K562 (cell line): ENCODE results near the gene MTG1. TPM values are rescaled to one million over a fixed set of nuclear protein-coding genes. Genes with fewer than 3 reads are reported as not detected.

Experiments used
- ADNP ChIP-seq: fragments of 200-800 bp; sonication (Bioruptor generic); IDR thresholded peaks from 2 replicates; pipeline ENCODE4 v1.6.1; 2016; ENCODE audit warnings: missing genetic modification characterization, missing compliant biosample characterization
- CBX8 ChIP-seq: fragments of 200-600 bp; sonication (generic); IDR thresholded peaks from 2 replicates; pipeline ENCODE4 v1.6.1; 2012; ENCODE audit warnings: borderline replicate concordance, mixed run types, low read depth, mild to moderate bottlenecking, moderate library complexity, mixed read lengths, low read length, control low read depth, inconsistent platforms; ENCODE audit not compliant: poor library complexity, severe bottlenecking; ENCODE audit errors: extremely low read depth
- CEBPG ChIP-seq, 3 experiments: fragments of 200-800 bp in 1 of 3; sonication (Bioruptor generic) in 1 of 3; sonication (generic) in 1 of 3; formaldehyde crosslinking in 1 of 3; IDR thresholded peaks in 2 of 3; conservative IDR thresholded peaks in 1 of 3; 2 replicates each; pipeline versions ENCODE4 v1.6.1 to v1.8.0; 2016 to 2022; ENCODE audit warnings: missing compliant biosample characterization in 2 of 3, missing genetic modification characterization in 2 of 3, mild to moderate bottlenecking in 1 of 3, missing genetic modification reagents in 1 of 3
- CTCF ChIP-seq, 3 experiments: IDR thresholded peaks in 2 of 3; conservative IDR thresholded peaks in 1 of 3; 2 replicates each; pipeline ENCODE4 v1.5.1; 2011 to 2012; ENCODE audit warnings: low read length in 3 of 3, mild to moderate bottlenecking in 3 of 3, control low read depth in 2 of 3, improper control_type of control experiment in 1 of 3, inconsistent platforms in 1 of 3, low read depth in 1 of 3, mixed read lengths in 1 of 3, moderate library complexity in 1 of 3; ENCODE audit not compliant: insufficient read depth in 2 of 3
- FOXP4 ChIP-seq: sonication (generic); formaldehyde crosslinking; IDR thresholded peaks from 2 replicates; pipeline ENCODE4 v1.8.0; 2022; ENCODE audit warnings: mild to moderate bottlenecking, missing genetic modification reagents, borderline replicate concordance
- KHSRP ChIP-seq: fragments of 450-650 bp; IDR thresholded peaks from 2 replicates; pipeline ENCODE4 v1.6.1; 2017
- NFE2 ChIP-seq: IDR thresholded peaks from 2 replicates; pipeline ENCODE4 v1.6.1; 2014; ENCODE audit warnings: antibody characterized with exemption, low read depth
- POLR2AphosphoS5 ChIP-seq: IDR thresholded peaks from 2 replicates; pipeline ENCODE4 v1.6.1; 2011; ENCODE audit warnings: mild to moderate bottlenecking, low read depth, low read length, moderate library complexity; ENCODE audit not compliant: control insufficient read depth, insufficient read depth
- PRMT5 ChIP-seq: sonication (generic); formaldehyde crosslinking; IDR thresholded peaks from 2 replicates; pipeline ENCODE4 v1.5.0; 2020; ENCODE audit warnings: missing genetic modification reagents
- RBFOX2 ChIP-seq: fragments of 200-400 bp; formaldehyde crosslinking; IDR thresholded peaks from 2 replicates; pipeline ENCODE4 v1.6.1; 2017; ENCODE audit warnings: low read depth, mild to moderate bottlenecking, low read length, moderate library complexity
- RBM22 ChIP-seq: fragments of 200-400 bp; formaldehyde crosslinking; IDR thresholded peaks from 2 replicates; pipeline ENCODE4 v1.6.1; 2018; ENCODE audit warnings: low read length, low read depth; ENCODE audit not compliant: poor library complexity, severe bottlenecking
- RNF219 ChIP-seq: fragments of 250-450 bp; sonication (Bioruptor Pico); IDR thresholded peaks from 2 replicates; pipeline ENCODE4 v1.5.0; 2022; ENCODE audit warnings: mild to moderate bottlenecking
- TBL1XR1 ChIP-seq, 2 experiments: IDR thresholded peaks; 2 replicates each; pipeline ENCODE4 v1.6.1; 2012; ENCODE audit warnings: improper control_type of control experiment in 2 of 2, low read length in 2 of 2, mild to moderate bottlenecking in 1 of 2
- TCF15 ChIP-seq: fragments of 250-450 bp; sonication (Bioruptor Pico); IDR thresholded peaks from 2 replicates; pipeline ENCODE4 v1.8.0; 2022; ENCODE audit warnings: moderate library complexity, mild to moderate bottlenecking, inconsistent platforms
- XRCC3 ChIP-seq: fragments of 450-650 bp; IDR thresholded peaks from 2 replicates; pipeline ENCODE4 v1.6.1; 2017; ENCODE audit warnings: mild to moderate bottlenecking, moderate library complexity
- ZBTB5 ChIP-seq: fragments of 450-650 bp; IDR thresholded peaks from 2 replicates; pipeline ENCODE4 v1.6.1; 2017; ENCODE audit warnings: antibody characterized with exemption
- ZNF224 ChIP-seq: sonication (generic); formaldehyde crosslinking; IDR thresholded peaks from 2 replicates; pipeline ENCODE4 v1.8.0; 2022; ENCODE audit warnings: mild to moderate bottlenecking, missing genetic modification reagents
- polyA plus RNA-seq, 8 experiments: library from polyadenylated mRNA; depleted of rRNA in 4 of 8; stranded (reverse) in 5 of 8; unstranded in 3 of 8; fragments of >200 nt; fragmentation: Nextera tagmentation in 2 of 8; fragmentation: Illumina TruSeq in 1 of 8; extraction: Ambion mirVana in 2 of 8; extraction: Trizol in 1 of 8; gene quantifications; 2 replicates each; pipeline versions ENCODE4 v1.2.1 to v1.2.3, GENCODE V29; 2011 to 2014; ENCODE audit warnings: inconsistent platforms in 1 of 8, missing spikeins in 1 of 8
- total RNA-seq, 7 experiments: library from RNA; depleted of rRNA in 6 of 7; stranded (reverse); fragments of >200 nt in 6 of 7; fragmentation: Illumina TruSeq in 2 of 7; extraction: Trizol in 2 of 7; gene quantifications; 2 replicates each; pipeline versions ENCODE4 v1.2.1 to v1.2.3, GENCODE V29; 2011 to 2021; ENCODE audit warnings: low replicate concordance in 1 of 7

Gene MTG1
- total and polyA plus RNA-seq, 9 of the 15 experiments (the other 6 are each of a cell fraction or from before 2014, with no cell fraction given) = 2.8 to 28.2 (median 15.4) TPM

- no peak for TF ChIP-seq ADNP (tag)
- no peak for TF ChIP-seq PRMT5 (CRISPR knock-in tag)
- no peak for TF ChIP-seq CBX8
- TF ChIP-seq POLR2AphosphoS5 = 0 out of 2 replicates have a peak, but pooled peaks have one; percentile 33
- no peak for TF ChIP-seq TBL1XR1 (IDR thresholded peaks at IDR 0.05; ENCODE audit: low read length in 2 of 2)
- no peak for TF ChIP-seq RNF219 (CRISPR knock-in tag)
- no peak for TF ChIP-seq CTCF (IDR thresholded peaks at IDR 0.05 in 2 of 3, conservative IDR thresholded peaks at IDR 0.05 in 1 of 3; ENCODE audit: insufficient read depth in 2 of 3, low read depth in 1 of 3, low read length in 3 of 3)
- TF ChIP-seq XRCC3 = no peak
- TF ChIP-seq RBFOX2 = peak; percentile 72
- TF ChIP-seq TCF15 (CRISPR knock-in tag) = no peak
- TF ChIP-seq ZBTB5 = no peak
- no peak for TF ChIP-seq CEBPG (CRISPR knock-in tag; IDR thresholded peaks at IDR 0.05)
- TF ChIP-seq CEBPG (tag; conservative IDR thresholded peaks at IDR 0.05 in 1 of 2, IDR thresholded peaks at IDR 0.05 in 1 of 2) = no peak
- no peak for TF ChIP-seq KHSRP
- no peak for TF ChIP-seq RBM22
- no peak for TF ChIP-seq FOXP4 (CRISPR knock-in tag)
- no peak for TF ChIP-seq ZNF224 (CRISPR knock-in tag)
- no peak for TF ChIP-seq NFE2
Observed at GRCh38 chr10:133357285-133358161, 36.4 kb upstream of the MTG1 start, which contains the start of gene FUOM (continued).
